ENCODE measurements around the gene ENTPD6.
"Not testable (repeated sequence)": the region's sequence is repeated elsewhere in the genome, so short reads cannot be mapped to it uniquely, and the experiment has no call there.

Gene ENTPD6

DNA sequence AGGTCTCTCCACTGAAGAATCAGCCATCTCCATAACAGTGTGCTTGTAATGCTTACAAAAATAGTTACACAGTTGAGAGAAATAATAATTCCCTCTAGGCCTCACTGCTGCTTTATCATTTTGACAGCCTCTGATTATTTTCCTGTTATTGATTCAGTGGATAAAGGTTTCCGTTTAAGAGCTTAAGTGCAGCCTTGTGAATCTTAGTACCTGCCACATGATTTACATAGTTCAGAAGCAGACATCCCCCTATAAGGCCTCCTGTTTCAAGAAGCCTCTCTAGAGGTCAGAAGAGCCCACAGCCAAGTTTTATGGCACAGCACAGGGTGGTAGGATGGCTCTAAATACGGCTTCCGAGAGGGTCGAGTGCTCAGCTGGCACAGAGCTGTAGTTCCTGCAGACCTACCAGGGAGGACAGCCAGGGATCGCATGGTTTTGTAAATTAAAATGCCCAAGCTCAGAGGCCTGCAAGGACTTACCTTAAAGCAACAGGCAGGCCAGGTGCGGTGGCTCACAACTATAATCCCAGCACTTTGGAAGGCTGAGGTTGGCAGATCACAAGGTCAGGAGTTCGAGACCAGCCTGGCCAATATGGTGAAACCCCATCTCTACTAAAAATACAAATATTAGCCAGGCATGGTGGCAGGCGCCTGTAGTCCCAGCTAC lies 34.8 kb downstream of the ENTPD6 start:
- no peak overlapping the region for H3K27ac ChIP-seq (ENCODE audit: low read length, poor library complexity, severe bottlenecking)
- no peak overlapping the region for H2AFZ ChIP-seq (ENCODE audit: low read depth, low read length)
- no peak overlapping the region for H2BK5ac ChIP-seq (ENCODE audit: low read depth, low read length, poor library complexity, severe bottlenecking)
- DNase-seq, result no peak
- no peak overlapping the region for H3K4me3 ChIP-seq (ENCODE audit: insufficient read depth in 1 of 2, low read depth in 1 of 2, low read length in 2 of 2)
- no peak overlapping the region for H3K4me2 ChIP-seq (ENCODE audit: low read length, poor library complexity, severe bottlenecking)
- peaks cover 28% of the 10 kb centered on the region for H3K4me1 ChIP-seq (ENCODE audit: control insufficient read depth, insufficient read depth, low read depth, low read length)
- H3K4ac ChIP-seq (ENCODE audit: low read depth in 1 of 2, low read length in 2 of 2), result no peak overlapping the region
- no peak overlapping the region for H3K9ac ChIP-seq (ENCODE audit: low read length)
- peaks cover 11% of the 10 kb centered on the region for H3K79me1 ChIP-seq (replicated peaks; ENCODE audit: low read length, poor library complexity, severe bottlenecking)
- H2BK15ac ChIP-seq (ENCODE audit: low read depth, poor library complexity, severe bottlenecking), result no peak overlapping the region
- no peak overlapping the region for H3K18ac ChIP-seq (ENCODE audit: low read depth in 1 of 2, low read length in 2 of 2)
- no peak overlapping the region for H3K14ac ChIP-seq (ENCODE audit: low read length in 2 of 2)
- H3K9me3 ChIP-seq (ENCODE audit: control insufficient read depth, low read length), result no peaks in the 10 kb centered on the region
- H2BK12ac ChIP-seq (ENCODE audit: low read length in 2 of 2), result no peak overlapping the region
- H2BK120ac ChIP-seq (ENCODE audit: low read depth, low read length), result no peak overlapping the region
- H4K91ac ChIP-seq (ENCODE audit: low read length), result no peak overlapping the region
- H4K8ac ChIP-seq (ENCODE audit: low read length), result no peak overlapping the region
- no peaks in the 10 kb centered on the region for H3K27me3 ChIP-seq (ENCODE audit: control insufficient read depth in 1 of 2, insufficient read depth in 1 of 2, low read length in 2 of 2)
- H3K36me3 ChIP-seq (ENCODE audit: control insufficient read depth in 1 of 2, insufficient read depth in 2 of 2, low read depth in 1 of 2, low read length in 2 of 2), result peaks cover 13 to 18% of the 10 kb centered on the region in 2 experiments
- H2AK5ac ChIP-seq (ENCODE audit: low read length, severe bottlenecking), result peak overlapping the region; percentile 15
- 93% methylated on average over 8 of the region's 8 CpGs for WGBS
- no peak overlapping the region for H3K23ac ChIP-seq (ENCODE audit: low read length in 2 of 2)

DNA sequence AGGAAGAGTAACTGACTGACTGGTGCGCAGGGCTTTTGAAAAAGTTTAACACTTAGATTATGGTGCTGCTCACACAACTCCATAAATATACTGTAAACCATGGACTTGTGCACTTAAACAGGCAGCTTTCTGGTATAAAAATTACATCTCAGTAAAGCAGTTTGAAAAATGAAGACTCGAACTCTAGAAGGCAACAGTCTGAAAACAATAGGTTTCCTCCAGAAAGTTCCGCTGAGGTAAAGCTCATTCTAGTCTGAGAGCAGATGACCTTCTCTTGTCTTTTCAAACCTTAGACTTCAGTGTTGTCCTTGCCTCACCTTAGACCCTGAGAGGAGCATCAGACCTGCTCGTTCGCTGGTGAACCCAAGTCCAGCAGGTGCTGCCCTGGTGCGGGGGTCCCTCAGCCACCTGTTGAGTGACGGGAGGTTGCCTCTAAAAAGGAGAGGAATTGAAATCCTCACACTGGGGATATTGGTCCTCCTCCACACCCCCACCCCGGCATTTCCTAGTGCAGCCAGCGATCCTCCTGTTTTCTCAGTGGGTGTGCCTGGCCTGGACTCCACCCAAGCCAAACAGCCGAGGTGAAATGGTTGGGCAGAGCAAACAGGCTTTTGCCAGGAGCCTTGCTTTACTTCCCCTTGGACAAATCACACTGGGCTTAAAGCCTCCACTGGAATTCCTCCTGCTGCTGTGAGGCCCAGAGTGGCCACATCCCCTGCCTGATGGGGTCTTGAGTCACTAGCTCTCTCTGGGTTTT lies 37.7 kb downstream of the ENTPD6 start:
- peak overlapping the region; percentile 88 for H2AK5ac ChIP-seq (ENCODE audit: low read length, severe bottlenecking)
- peak overlapping the region; percentile 63 for H2BK15ac ChIP-seq (ENCODE audit: low read depth, poor library complexity, severe bottlenecking)
- H3K9me3 ChIP-seq (ENCODE audit: control insufficient read depth, low read length), result no peaks in the 10 kb centered on the region
- H3K9ac ChIP-seq (ENCODE audit: low read length), result no peak overlapping the region
- H3K79me1 ChIP-seq (replicated peaks; ENCODE audit: low read length, poor library complexity, severe bottlenecking), result peaks cover 2% of the 10 kb centered on the region
- H2BK5ac ChIP-seq (ENCODE audit: low read depth, low read length, poor library complexity, severe bottlenecking), result peak overlapping the region; percentile 54
- H3K27ac ChIP-seq (ENCODE audit: low read length, poor library complexity, severe bottlenecking), result peak overlapping the region; percentile 86
- H3K27me3 ChIP-seq (ENCODE audit: control insufficient read depth in 1 of 2, insufficient read depth in 1 of 2, low read length in 2 of 2), result no peaks in the 10 kb centered on the region
- H3K4me1 ChIP-seq (ENCODE audit: control insufficient read depth, insufficient read depth, low read depth, low read length), result peaks cover 32% of the 10 kb centered on the region
- peak overlapping the region in 1 of 2 experiments; percentile 70 for H2BK12ac ChIP-seq (ENCODE audit: low read length in 2 of 2)
- DNase-seq, result no peak
- no peak overlapping the region for H3K14ac ChIP-seq (ENCODE audit: low read length in 2 of 2)
- H3K36me3 ChIP-seq (ENCODE audit: control insufficient read depth in 1 of 2, insufficient read depth in 2 of 2, low read depth in 1 of 2, low read length in 2 of 2), result no peaks in the 10 kb centered on the region
- no peak overlapping the region for H3K18ac ChIP-seq (ENCODE audit: low read depth in 1 of 2, low read length in 2 of 2)
- WGBS, result 76% methylated on average over 7 of the region's 10 CpGs
- no peak overlapping the region for H3K4me2 ChIP-seq (ENCODE audit: low read length, poor library complexity, severe bottlenecking)
- H2AFZ ChIP-seq (ENCODE audit: low read depth, low read length), result no peak overlapping the region
- no peak overlapping the region for H3K4ac ChIP-seq (ENCODE audit: low read depth in 1 of 2, low read length in 2 of 2)
- H2BK120ac ChIP-seq (ENCODE audit: low read depth, low read length), result no peak overlapping the region
- peak overlapping the region; percentile 35 for H4K8ac ChIP-seq (ENCODE audit: low read length)
- H3K23ac ChIP-seq (ENCODE audit: low read length in 2 of 2), result no peak overlapping the region
- no peak overlapping the region for H3K4me3 ChIP-seq (ENCODE audit: insufficient read depth in 1 of 2, low read depth in 1 of 2, low read length in 2 of 2)
- peak overlapping the region; percentile 74 for H4K91ac ChIP-seq (ENCODE audit: low read length)

DNA sequence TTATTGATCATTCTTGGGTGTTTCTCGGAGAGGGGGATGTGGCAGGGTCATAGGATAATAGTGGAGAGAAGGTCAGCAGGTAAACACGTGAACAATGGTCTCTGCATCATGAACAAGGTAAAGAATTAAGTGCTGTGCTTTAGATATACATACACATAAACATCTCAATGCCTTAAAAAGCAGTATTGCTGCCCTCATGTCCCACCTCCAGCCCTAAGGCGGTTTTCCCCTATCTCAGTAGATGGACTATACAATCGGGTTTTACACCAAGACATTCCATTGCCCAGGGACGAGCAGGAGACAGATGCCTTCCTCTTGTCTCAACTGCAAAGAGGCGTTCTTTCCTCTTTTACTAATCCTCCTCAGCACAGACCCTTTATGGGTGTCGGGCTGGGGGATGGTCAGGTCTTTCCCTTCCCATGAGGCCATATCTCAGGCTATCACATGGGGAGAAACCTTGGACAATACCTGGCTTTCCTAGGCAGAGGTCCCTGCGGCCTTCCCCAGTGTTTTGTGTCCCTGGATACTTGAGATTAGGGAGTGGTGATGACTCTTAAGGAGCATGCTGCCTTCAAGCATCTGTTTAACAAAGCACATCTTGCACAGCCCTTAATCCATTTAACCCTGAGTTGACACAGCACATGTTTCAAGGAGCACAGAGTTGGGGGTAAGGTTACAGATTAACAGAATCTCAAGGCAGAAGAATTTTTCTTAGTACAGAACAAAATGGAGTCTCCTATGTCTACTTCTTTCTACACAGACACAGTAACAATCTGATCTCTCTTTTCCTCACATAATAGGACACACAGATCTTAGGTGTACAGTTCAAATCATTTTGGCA lies 38.7 kb downstream of the ENTPD6 start:
- H3K9me3 ChIP-seq (ENCODE audit: control insufficient read depth, low read length); H2BK5ac ChIP-seq (ENCODE audit: low read depth, low read length, poor library complexity, severe bottlenecking); H4K91ac ChIP-seq (ENCODE audit: low read length); H3K4ac ChIP-seq (ENCODE audit: low read depth in 1 of 2, low read length in 2 of 2); H3K36me3 ChIP-seq (ENCODE audit: control insufficient read depth in 1 of 2, insufficient read depth in 2 of 2, low read depth in 1 of 2, low read length in 2 of 2); H3K23ac ChIP-seq (ENCODE audit: low read length in 2 of 2); H3K79me1 ChIP-seq (replicated peaks; ENCODE audit: low read length, poor library complexity, severe bottlenecking); H3K14ac ChIP-seq (ENCODE audit: low read length in 2 of 2); H3K27me3 ChIP-seq (ENCODE audit: control insufficient read depth in 1 of 2, insufficient read depth in 1 of 2, low read length in 2 of 2); DNase-seq; H3K4me2 ChIP-seq (ENCODE audit: low read length, poor library complexity, severe bottlenecking); H3K4me3 ChIP-seq (ENCODE audit: insufficient read depth in 1 of 2, low read depth in 1 of 2, low read length in 2 of 2); H2BK12ac ChIP-seq (ENCODE audit: low read length in 2 of 2); H2BK120ac ChIP-seq (ENCODE audit: low read depth, low read length); H2AFZ ChIP-seq (ENCODE audit: low read depth, low read length); H2BK15ac ChIP-seq (ENCODE audit: low read depth, poor library complexity, severe bottlenecking); H4K8ac ChIP-seq (ENCODE audit: low read length); H3K18ac ChIP-seq (ENCODE audit: low read depth in 1 of 2, low read length in 2 of 2); H3K9ac ChIP-seq (ENCODE audit: low read length): not testable (repeated sequence)
- peaks cover 39% of the 10 kb centered on the region for H3K4me1 ChIP-seq (ENCODE audit: control insufficient read depth, insufficient read depth, low read depth, low read length)
- H2AK5ac ChIP-seq (ENCODE audit: low read length, severe bottlenecking), result peak overlapping the region; percentile 76
- 86% methylated on average over 7 of the region's 8 CpGs for WGBS
- peak overlapping the region; percentile 86 for H3K27ac ChIP-seq (ENCODE audit: low read length, poor library complexity, severe bottlenecking)
